NCI-H226 (cell line): ENCODE data around the gene MT1HL1.
"Not testable (repeated sequence)": the region's sequence is repeated elsewhere in the genome, so short reads cannot be mapped to it uniquely, and the experiment has no call there.

Experiments used
- DNase-seq: peaks from one replicate; pipeline ENCODE4 v3.0.0-alpha.2; 2015

The MT1HL1 gene

GRCh38 chr1:237013608-237014007 lies 9.4 kb upstream of the MT1HL1 start:
- DNase-seq = no peak

GRCh38 chr1:237012788-237013383 lies 8.6 kb upstream of the MT1HL1 start:
- peak; percentile 24 for DNase-seq

- DNase-seq = no peak
These were observed 8.1 kb upstream of the MT1HL1 start for GRCh38 chr1:237012361-237012760.

- no peak for DNase-seq
These were observed 7.2 kb upstream of the MT1HL1 start for GRCh38 chr1:237011432-237011831.

GRCh38 chr1:237009611-237010010 lies 5.4 kb upstream of the MT1HL1 start:
- DNase-seq = no peak

- no peak for DNase-seq
These were observed 3.1 kb upstream of the MT1HL1 start for GRCh38 chr1:237007147-237007881.

- no peak for DNase-seq
These were observed 1.4 kb upstream of the MT1HL1 start for GRCh38 chr1:237005674-237006073.

GRCh38 chr1:237003516-237003915 lies 725 bp downstream of the MT1HL1 start:
- DNase-seq = no peak

- DNase-seq = no peak
These were observed 4.0 kb downstream of the MT1HL1 start for GRCh38 chr1:237000191-237000590.

- DNase-seq = no peak
These were observed 5.7 kb downstream of the MT1HL1 start for GRCh38 chr1:236998546-236998945.

GRCh38 chr1:236997882-236998281 lies 6.4 kb downstream of the MT1HL1 start:
- DNase-seq = no peak

GRCh38 chr1:236997361-236997760 lies 6.9 kb downstream of the MT1HL1 start:
- DNase-seq = no peak

- no peak for DNase-seq
These were observed 9.8 kb downstream of the MT1HL1 start for GRCh38 chr1:236994450-236994849.

- DNase-seq = no peak
These were observed 11.8 kb downstream of the MT1HL1 start for GRCh38 chr1:236992449-236992848.

- no peak for DNase-seq
These were observed 14.2 kb downstream of the MT1HL1 start for GRCh38 chr1:236990052-236990445.

- DNase-seq = no peak
These were observed 14.8 kb downstream of the MT1HL1 start for GRCh38 chr1:236989290-236990051.

- DNase-seq = no peak
These were observed 20.4 kb downstream of the MT1HL1 start for GRCh38 chr1:236983818-236984217.

GRCh38 chr1:236982380-236982779 lies 21.9 kb downstream of the MT1HL1 start:
- DNase-seq = no peak

GRCh38 chr1:236981431-236981830 lies 22.8 kb downstream of the MT1HL1 start:
- DNase-seq = not testable (repeated sequence)

- no peak for DNase-seq
These were observed 23.6 kb downstream of the MT1HL1 start for GRCh38 chr1:236980673-236981072.

- no peak for DNase-seq
These were observed 24.9 kb downstream of the MT1HL1 start for GRCh38 chr1:236979149-236979900.

- DNase-seq = no peak
These were observed 25.5 kb downstream of the MT1HL1 start for GRCh38 chr1:236978740-236979139.

GRCh38 chr1:236975461-236975860 lies 28.8 kb downstream of the MT1HL1 start:
- DNase-seq = no peak
